HG03571 (cell line): Measurements from ENCODE around the gene RHCG.
"Not testable (repeated sequence)": the region's sequence is repeated elsewhere in the genome, so short reads cannot be mapped to it uniquely, and the experiment has no call there.

Source experiments
- ATAC-seq: cut with Tn5 transposase; IDR thresholded peaks from one replicate; pipeline ENCODE4 v1.9.1; 2021; ENCODE audit not compliant: unreplicated experiment

Gene RHCG

DNA sequence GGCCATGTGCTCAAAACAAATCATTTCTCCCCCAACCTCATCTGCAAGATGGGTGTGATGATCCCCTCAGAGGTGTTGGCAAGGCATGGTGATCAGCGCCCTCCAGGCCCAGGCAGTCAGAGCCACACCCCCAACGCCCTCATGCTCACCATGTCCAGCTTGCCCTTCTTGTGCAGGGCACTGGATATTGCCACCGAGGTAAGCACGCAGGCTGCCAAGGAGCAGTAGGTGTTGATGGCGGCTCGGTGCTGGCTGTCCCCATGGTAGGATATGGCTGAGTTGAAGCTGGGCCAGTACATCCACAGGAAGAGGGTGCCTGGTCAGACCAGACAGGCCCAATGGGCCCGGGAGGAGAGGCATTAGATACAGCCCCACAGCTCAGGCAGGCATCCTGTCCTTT, 17.2 kb downstream of the RHCG start:
- no peak for ATAC-seq

DNA sequence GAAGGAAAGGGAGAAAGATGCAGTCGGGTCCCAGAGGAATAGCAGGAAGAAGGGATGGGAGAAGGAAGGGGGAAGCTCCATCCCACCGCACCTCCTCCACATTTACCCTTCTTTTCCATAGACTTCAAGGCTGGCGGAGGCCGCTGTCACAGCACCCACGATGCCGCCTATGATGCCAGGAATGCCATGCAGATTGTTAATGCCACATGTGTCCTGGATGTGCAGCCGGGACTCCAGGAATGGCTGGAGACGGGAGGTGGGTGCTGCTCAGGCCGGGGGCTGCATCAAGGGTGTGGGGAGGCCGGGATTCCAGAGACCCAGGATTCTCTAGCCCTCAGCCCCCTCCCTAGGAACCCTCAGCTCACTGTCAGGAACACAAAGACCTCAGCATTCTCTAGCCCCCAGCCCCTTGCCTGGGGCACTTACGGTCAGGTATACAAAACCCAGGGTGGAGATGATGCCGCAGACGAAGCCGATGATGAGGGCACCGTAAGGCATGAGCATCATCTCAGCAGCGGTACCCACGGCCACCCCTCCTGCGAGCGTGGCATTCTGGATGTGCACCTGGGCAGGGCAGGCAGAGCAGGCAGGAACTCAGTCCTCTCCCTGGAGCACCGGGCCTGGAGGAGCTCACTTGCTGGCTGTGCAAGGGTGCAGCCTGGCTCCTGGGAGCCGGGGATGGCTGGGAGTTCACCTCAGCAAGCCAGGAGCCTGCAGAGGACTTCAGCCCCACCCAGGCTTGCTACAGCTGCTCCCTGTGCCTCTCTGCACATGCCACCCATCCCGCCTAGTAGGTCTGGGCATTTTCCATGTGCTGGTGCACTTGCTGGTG, 18.8 kb downstream of the RHCG start:
- no peak for ATAC-seq

DNA sequence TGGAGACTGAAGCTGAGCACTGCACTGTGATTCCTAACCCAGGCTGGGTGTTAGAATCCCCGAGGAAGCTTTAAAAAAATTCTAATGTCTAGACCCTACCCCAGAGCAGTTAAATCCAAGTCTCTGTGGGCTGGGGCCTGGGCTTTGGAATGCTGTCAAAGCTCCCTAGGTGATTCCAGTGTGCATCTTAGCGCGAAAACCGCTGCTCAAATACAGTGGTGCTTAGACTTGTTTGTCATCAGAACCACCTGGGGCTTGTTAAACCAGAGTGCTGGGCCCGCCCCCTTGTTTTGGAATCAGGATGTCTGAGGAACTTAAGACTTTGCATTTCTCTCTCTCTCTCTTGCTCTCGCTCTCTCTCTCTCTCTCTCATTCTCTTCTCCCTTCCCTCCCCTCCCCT, 20.7 kb downstream of the RHCG start:
- ATAC-seq: no peak

DNA sequence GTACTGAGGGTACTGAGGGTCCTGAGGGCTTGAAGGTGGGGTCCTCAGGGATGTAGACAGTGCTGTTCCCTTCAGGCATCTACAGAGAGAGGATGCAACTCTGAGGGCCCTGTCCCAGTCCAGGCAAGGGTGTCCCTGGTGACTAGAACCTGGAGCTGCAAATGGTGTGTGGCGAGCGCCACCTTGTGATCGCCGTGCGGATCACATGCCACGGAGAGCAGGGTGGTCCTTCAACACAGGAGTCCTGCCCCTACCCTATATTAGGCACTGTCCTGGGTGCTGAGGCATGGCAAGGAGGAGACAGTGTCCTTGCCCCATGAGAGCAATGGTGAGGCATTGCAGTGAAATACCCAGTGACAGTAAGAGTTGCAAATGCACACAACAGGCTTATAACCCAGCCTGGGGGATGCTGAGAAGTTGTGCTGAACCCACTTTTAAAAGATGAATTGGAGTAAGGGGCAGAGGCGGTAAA, 23.6 kb downstream of the RHCG start:
- ATAC-seq: peak; percentile 53

DNA sequence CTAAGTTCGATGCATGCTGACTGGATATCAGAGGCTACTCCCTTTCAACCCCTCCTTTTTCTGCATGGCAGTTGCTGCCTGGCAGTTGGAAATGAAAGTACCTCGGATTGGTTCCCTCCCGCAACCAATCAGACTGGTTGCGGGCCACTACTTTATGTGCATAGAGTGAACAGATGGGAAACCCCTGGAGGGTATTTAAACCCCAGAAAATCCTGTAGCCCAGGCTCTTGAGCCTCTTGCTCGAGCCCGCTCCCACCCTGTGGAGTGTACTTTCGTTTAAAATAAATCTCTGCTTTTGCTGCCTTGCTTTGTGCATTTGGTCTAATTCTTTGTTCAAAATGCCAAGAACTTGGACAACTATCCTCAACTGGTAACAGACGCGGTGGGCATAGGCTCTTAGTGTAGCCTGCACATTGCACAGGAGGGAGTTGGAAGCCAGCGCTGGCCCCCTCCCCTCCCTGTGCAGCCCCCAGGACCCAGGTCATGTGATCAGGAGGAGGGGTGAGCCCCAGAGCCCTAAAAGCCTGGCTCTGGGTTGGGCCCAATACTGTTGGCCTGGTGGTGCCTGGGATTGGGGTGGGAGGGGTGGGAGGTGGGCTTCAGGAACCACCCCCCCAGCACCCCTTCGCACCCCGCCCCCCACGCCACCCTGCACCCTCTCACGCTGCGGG, 26.8 kb downstream of the RHCG start:
- no peak for ATAC-seq

DNA sequence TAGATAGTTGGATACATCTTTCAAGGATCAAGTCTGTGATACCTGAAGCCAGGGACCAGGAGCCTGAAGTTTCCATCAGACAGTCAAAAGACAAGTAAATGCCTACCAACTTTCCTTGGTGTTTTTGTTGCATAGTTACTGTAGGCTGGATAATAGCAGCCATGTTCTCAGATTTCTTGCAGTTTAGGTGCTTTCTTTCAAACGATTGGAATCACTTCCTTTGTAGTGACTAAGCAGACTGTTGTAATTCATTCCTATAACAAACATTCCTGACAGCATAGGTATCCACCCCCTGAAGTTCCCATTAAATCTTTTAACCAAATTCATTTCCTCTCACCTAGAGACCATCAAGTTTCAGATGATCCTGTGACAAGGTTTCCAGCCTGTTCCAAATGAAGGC, 27.6 kb downstream of the RHCG start:
- not testable (repeated sequence) for ATAC-seq

DNA sequence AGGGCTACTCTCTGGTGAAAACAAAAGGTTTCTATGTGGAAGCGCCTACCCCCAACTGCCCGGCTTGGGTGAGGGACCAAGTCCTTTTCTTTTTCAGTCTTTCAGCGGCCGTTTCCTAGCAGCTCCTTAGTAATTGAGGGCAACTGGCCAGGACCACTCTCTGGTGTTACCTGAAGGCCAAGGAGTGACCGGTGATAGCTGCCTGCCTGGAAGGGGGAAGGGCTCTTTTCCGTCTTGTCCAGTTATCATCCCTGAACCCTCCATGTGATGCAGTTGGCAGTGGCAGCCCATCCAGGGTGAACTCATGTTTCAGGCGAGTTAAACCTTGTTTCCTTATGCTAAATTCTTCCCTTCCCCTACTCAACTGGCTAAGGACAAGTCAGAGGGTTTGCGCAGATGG, 33.3 kb downstream of the RHCG start:
- ATAC-seq: no peak

DNA sequence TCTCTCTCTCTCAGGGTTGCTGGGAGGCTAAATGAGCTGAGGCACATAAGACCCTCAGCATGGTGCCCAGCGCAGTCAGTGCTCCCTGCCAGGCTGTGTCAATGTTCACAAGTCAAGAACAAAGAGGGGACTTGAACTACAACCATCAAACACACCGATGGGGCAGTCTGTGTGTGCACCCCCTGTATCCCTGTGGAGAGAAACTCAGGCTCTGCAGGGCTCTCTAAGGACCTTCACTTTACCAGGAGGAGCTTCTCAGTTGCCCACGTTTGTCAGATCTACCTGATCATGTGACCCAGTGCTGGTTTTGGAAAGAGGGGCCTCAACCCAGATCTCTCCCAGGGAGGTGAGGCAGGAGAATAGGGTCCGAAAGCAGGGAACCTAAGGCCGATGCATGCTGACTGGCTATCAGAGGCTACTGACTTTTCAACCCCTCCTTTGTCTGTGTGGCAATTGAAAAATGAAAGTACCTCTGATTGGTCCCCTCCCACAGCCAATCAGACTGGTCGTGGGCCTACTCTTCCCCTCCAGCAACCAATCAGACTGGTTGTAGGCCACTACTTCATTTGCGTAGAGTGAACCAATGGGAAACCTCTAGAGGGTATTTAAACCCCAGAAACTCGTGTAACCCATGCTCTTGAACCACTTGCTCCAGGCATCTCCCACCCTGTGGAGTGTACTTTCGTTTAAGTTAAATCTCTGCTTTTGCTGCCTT, 34.0 kb downstream of the RHCG start:
- no peak for ATAC-seq

DNA sequence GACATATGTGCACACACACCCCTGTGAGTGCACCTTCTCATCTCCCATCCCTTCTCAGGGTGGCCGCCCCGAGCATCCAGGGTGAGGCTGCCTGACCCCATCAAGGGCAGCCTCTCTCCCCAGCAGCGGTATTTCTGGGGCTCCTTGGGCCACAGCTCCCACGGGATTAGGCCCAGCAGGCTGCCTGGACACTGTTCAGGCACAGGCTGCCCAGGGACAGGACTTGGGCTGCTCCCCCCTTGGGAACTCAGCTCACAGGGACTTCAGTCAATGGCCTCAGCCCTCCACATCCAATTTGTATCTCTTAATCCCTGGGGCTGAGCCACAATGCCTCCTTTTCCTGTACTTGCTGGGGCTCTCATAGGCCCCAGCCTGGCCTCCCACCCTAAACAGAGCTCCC, 35.0 kb downstream of the RHCG start:
- no peak for ATAC-seq

DNA sequence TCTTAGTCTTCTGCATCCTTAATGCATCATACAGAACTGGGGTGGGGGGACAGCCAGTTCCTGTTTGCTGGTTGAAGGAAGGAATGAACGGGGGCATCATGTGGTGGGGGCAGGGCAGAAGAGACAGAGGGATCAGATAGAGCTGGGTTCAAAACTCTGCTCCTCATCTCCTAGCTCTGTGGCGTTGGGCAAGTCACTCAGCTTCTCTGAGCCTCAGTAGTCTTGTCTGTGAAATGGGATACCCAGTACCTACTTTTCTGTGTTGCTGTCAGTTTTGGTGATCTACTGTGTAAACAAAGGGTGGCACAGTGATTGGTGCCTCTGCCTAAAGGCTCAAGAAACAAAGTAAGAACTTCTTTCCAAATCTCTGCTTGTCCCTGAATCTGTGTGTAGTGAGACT, 36.3 kb downstream of the RHCG start:
- ATAC-seq: no peak

DNA sequence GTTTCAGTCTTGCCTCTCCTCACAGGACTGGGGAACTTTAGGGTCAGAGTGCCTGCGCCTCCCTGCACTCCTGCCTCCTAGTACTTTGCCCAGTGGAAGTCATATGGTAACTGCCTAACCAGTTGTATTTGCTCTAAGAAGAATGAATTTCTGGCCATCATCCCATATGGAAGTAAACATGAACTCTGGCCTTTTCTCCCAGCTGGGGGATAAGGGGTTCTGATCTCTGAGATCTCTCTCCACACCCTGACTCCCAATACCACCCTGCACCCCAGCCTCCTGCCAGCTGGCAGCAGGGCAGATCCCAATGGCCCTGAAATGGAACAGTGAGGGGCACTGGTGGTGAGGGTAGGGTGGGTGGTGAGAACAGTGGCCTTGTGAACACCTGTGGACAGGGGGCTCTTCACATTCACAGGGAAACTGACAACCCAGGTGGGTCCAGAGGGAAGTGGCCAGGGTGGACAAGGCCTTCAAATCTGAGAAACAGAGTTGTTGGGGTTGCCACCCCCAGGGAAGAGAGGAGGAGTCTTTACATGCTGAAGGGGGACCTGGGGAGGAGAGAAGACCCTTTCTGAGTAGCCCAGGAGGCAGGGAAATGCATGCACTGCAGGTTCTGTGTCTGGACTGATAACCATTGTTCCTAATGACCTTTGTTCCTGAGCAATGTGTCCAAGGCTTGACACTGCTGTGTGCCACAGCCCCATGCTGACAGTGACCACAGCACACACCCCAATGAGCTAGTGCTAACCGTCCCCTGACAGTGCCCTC, 36.9 kb downstream of the RHCG start:
- ATAC-seq: no peak

DNA sequence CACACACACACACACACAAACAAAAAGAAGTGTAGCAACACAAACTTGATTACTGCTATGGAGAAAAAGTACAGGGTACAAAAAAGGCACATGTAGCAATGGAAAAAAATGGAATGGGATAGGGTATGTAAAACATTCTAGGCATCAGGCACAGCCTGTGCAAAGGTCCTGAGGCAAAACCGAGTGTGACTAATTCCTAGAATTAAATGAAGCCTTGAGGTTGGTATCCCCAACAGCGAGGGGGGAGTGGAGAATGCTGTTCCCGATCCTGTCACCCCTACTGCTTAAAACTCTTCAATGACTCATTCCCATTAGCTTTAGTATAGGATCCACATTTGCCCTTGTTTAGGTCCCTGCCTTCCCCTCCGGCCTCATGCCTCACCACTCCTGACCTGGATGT, 37.9 kb downstream of the RHCG start:
- no peak for ATAC-seq

DNA sequence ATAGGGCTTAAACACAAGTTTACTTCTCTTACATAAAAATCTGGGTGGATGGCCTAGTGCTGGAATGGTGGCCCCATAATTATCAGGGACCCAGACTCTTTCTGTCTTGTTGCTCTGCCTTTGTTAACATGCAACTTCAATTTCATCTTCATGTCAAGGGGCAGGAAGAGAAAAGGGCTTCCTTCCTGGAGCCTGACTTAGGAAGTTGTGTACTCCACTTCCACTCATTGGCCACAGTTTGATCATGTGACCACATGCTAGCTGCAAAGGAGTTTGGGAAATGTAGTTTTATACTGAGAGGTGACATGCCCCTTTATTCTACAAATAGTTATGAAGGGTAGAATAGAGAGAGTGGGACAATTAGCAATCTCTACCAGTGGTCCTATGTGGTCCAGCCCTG, 39.3 kb downstream of the RHCG start:
- no peak for ATAC-seq

DNA sequence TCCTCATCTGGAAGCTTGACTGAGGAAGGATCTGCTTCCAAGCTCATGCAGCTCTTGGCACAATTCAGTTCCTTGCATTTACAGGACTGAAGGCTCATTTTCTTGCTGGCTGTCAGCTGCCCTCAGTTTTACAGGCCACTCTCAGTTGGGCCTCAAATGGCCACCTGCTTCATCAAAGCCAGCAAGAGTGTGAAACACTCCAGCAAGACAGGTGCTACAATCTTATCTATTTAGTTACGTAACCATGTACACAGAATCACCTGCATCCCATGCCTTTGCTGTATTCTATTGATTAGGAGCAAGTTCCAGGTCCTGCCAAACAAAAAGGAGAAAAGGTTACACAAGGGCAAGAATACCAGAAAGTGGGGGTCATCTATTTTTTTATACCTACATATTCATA, 40.8 kb downstream of the RHCG start:
- ATAC-seq: no peak

DNA sequence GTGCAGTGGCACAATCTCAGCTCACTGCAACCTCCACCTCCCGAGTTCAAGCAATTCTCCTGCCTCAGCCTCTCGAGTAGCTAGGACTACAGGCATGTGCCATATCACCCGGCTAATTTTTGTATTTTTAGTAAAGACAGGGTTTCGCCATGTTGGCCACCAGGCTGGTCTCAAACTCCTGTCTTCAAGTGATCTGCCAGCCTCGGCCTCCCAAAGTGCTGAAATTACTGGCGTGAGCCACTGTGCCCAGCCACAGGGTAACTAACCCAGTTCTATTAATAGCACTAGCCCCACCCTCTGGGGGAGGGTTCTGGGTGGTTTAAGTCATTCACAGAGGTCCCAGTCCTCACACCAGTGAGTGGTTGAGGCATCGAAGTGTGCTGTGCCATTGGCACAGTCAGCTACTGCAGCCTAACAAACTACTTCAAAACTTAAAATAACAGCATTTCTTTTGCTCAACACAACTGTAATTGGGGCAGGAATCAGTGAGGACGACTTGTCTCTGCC, 44.0 kb downstream of the RHCG start:
- ATAC-seq: no peak

DNA sequence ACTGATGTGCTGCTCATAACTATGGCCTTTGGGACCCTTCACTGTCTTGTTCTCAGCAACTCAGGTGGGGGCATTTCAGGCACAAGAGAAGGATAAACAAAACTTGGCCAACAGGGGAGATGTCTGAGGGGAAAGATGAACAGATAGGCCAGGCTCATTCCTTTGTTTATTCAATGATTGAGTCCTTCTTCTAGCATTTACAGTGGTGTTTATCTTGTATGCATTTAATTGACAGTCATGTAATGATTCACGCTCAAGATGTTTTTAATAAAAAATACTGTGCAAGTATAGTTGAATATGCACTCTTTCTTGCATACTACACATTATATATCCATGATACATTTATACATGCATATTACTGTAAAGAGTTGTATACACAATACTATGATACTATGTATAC, 44.5 kb downstream of the RHCG start:
- ATAC-seq: no peak

DNA sequence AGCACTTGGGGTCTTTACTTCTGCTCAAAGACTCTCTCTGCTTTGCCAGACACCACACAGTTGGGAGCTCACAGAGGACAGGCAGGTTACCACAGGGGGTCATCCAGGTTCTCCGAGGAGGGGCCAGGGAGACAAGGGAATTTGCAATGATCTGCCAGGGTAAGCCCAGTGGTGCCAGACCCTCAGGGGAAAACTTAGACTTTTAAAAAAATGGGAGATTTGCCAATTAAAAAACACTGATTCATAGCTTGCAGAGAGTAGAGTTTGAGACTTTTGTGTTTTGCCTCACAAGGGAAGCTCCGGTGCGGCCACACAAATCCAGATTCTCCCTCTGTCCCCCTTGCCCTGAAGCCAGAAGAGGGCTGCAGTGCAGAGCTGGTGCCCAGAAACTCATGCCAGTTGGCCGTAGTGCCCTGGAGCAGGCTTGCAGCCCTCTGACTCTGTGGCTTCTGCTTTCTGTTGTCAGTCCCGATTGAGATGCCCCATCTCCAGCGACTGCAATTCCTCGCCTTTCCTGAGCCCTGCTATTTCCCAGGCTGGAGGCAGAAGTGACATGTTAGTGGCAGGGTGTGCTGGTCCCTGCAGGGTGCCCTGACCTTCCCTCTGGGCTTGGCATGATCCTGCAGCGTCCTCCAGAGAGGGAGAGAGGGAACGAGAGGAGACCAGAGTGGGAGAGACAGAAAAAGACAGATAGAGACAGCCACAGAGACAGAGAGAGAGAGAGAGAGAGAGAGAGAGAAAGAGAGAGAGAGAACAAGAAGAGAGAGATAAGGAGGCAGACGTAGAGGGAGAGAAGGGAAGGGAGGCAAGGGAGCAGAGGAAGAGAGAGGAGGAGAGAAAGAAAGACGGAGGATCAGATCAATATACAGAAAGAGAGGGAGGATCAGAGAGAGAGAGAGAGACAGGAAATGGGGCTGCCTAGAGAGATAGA, 46.0 kb downstream of the RHCG start:
- no peak for ATAC-seq

DNA sequence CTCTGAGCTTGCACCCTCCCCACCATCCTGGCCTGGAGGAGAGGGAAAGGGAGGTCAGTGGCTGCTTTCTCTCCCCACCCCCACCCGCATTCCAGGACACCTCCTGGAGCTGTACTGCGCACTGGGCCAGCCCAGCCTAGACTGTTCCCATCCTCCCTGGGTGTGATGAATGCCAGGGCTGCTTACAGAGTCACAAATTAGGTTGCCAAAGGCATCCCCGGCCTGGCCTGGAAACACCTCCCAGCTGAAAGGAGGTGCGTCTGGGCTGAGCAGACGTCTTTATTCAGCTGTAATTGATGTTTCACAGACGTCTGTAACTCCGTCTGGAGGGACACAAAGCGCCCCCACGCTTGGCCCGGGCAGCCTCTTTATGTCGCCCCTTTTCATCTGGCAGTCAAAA, 47.6 kb downstream of the RHCG start:
- no peak for ATAC-seq

DNA sequence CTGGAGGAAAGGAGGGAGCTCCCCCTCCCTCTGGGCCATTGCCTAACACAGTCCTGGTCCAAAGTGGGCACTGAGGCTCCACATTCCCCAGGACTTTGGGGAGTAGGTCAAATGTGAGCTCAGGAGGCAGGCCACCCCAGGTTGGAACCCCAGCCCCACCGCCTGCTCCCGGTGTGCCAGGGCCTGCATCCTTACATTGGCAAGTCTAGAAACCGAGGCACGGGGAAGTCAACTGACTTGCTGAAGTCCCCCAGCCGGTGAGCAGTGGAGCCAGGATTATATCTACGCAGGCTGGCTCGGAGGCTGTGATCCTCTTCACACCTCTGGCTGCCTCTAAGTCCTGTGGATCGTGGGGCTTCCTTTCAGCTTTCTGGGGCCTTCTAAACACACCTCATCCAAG, 48.7 kb downstream of the RHCG start:
- no peak for ATAC-seq
